ENCODE data around the gene PKD1. TPM values are rescaled to one million over a fixed set of nuclear protein-coding genes. Genes with fewer than 3 reads are reported as not detected.

The PKD1 gene
- 188 and 249 TPM in 2 replicates for total RNA-seq

DNA sequence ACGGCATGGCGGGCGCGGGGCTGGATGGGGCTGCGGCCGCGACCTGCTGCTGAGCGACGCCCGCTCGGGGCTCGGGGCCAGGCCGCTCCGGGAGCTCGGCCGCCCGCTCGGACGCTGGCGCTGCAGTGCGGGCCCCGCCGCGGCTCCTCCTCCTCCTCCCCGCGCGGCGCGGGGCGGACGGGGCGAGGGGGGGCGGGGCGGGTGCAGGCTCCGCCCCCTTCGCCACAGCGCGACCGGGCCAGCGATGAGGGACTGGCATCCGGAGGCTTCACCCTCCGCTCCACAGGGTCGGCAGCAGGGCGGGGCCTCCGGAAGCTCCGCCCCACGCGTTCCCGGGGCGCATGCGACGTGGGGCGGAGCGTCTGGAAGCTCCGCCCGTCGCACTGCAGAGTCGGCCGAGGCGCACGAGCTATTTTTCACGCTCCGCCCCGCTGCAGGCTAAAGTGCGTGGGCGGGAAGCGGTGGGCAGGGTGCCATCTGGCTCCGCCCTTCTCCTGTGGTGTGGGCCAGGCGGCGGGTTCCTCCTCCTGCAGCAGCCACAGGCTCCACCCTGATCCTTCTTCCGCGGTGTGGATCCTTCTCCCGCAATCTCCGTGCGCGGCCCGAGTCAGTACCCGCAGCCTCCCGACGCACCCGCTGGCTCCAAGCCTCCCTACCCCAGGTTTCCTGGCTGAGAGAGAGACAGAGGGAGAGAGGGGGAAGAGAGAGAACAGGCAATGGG, at the start of gene PKD1:
PKD1 (minus strand) TSS at position 129 of the 721 bp plus-strand sequence. CDS start 209 bp downstream, outside the sequence.

DNA sequence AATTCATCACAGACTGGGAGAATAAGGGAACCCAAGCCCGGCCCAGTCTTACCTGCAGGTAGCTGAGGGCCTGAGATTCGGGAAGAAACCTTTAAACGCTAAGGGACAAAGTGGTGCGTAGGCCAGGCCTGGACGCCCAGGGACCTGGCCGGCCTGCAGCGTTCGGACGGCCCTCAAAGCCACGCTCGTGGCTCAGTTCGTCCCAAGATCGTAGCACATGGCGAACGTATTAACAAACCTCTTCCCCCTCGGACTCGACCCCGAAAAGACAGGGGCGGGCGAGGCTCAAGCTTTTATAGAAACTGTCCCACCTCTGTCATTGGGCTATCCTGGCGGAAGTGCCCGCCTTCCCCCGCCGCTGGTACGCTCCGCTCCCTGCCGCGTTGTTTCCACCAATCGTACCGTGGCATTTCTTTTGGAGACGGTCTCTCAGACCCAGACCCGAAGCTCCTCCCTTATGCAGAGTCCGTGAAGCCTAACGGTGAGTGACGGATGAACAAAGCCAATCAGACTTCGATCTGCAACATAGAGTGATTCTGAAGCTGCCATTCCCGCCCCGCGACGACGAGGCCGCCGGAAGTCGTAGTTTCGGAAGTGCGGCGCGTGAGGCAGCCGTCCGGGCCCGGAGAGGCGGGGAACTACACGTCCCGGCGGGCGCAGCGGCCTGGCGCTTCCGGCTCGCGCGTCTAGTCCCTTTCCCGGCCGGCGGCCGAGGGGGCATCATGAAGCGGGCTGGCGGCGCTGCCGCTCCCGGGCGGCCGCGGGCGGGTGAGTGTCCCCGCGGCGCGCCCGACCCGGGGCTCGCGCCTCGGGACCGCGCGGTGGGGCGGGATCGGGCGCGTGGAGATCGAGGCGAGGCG, 19.6 kb upstream of the PKD1 start, which contains the start of gene TRAF7:
TRAF7 (plus strand) TSS at position 692 of the 860 bp plus-strand sequence. CDS start 8,139 bp downstream, outside the sequence.

GRCh38 chr16:2147981-2148671, 12.4 kb upstream of the PKD1 start, which contains the start of gene RAB26:
Gene RAB26 (plus strand): TSS chr16:2148625. CDS start chr16:2148784, 159 bp downstream.

DNA sequence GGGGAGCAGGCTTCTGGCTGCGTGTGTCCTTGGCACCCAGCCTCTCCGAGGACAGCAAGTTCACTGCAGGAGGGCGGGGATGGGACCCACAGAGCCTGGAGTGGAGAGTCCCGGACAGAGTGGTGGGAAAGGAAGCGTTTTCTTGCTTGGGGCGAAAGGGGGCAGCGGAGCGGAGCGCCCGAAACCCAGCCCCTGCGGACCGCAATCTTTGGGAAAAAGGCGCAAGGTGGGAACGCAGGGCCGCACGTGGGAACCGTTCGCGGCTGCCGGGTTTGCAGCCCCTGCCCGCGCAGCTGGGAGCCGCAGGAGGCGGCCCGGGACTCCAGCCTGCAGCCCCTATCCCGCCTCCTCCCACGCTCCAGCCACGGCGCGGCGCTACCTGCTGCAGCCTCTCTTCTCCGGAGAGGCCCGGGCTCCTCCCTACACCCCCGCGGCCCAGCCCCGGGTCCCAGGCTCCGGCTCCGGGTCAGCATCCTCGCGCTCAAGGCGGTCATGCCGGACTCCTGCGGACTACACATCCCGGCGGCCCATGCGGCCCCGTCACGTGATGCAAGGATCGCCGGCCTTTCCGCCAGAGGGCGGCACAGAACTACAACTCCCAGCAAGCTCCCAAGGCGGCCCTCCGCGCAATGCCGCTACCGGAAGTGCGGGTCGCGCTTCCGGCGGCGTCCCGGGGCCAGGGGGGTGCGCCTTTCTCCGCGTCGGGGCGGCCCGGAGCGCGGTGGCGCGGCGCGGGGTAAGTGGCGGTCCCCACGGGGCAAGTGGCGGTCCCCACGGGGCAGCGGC, 88.2 kb downstream of the PKD1 start, which contains the start of the genes NTHL1 and TSC2:
NTHL1 (minus strand) TSS at position 505 of the 786 bp plus-strand sequence; CDS start at position 494, 11 bp downstream.
TSC2 (plus strand) TSS at position 656 of the 786 bp plus-strand sequence. CDS start 631 bp downstream, outside the sequence.

Other genes with a start within 250 kb of the PKD1 start
- gene HS3ST6, start 217.5 kb downstream of the PKD1 start, total RNA-seq, result not detected in 2 replicates
- 4.1 and 6.2 TPM in 2 replicates for gene MSRB1, start 192.7 kb downstream of the PKD1 start, total RNA-seq
- gene RPL3L, start 181.2 kb downstream of the PKD1 start, total RNA-seq, result not detected in 2 replicates
- gene NDUFB10, start 176.4 kb downstream of the PKD1 start, total RNA-seq, result 91.1 and 110 TPM in 2 replicates
- 1,386 and 1,428 TPM in 2 replicates for gene RPS2, start 171.1 kb downstream of the PKD1 start, total RNA-seq
- gene RNF151, start 169.0 kb downstream of the PKD1 start, total RNA-seq, result not detected in 2 replicates
- gene TBL3, start 163.8 kb downstream of the PKD1 start, total RNA-seq, result 26.4 and 59.3 TPM in 2 replicates
- gene NOXO1, start 154.4 kb downstream of the PKD1 start, total RNA-seq, result under 0.01 and 0.28 TPM in 2 replicates
- 11.1 and 14.3 TPM in 2 replicates for gene GFER, start 151.7 kb downstream of the PKD1 start, total RNA-seq
- 3.6 and 7.3 TPM in 2 replicates for gene SYNGR3, start 145.9 kb downstream of the PKD1 start, total RNA-seq
- gene ZNF598, start 126.1 kb downstream of the PKD1 start, total RNA-seq, result 13.1 and 29.6 TPM in 2 replicates
- gene NPW, start 116.1 kb downstream of the PKD1 start, total RNA-seq, result 0.30 and 0.65 TPM in 2 replicates
- gene NHERF2, start 109.0 kb downstream of the PKD1 start, total RNA-seq, result 19.0 and 24.5 TPM in 2 replicates
- gene NTHL1, start 88.1 kb downstream of the PKD1 start, total RNA-seq, result 15.3 and 25.2 TPM in 2 replicates
- 60.9 and 71.0 TPM in 2 replicates for gene TSC2, start 87.9 kb downstream of the PKD1 start, total RNA-seq
- 2.3 and 3.0 TPM in 2 replicates for gene RAB26, start 12.7 kb upstream of the PKD1 start, total RNA-seq
- 51.4 and 89.8 TPM in 2 replicates for gene TRAF7, start 19.9 kb upstream of the PKD1 start, total RNA-seq
- 0.30 and 0.92 TPM in 2 replicates for gene CASKIN1, start 60.7 kb upstream of the PKD1 start, total RNA-seq
- 19.6 and 25.8 TPM in 2 replicates for gene MLST8, start 69.6 kb upstream of the PKD1 start, total RNA-seq
- 2.1 and 9.6 TPM in 2 replicates for gene BRICD5, start 75.0 kb upstream of the PKD1 start, total RNA-seq
- 12.8 and 16.4 TPM in 2 replicates for gene PGP, start 78.9 kb upstream of the PKD1 start, total RNA-seq
- 26.1 and 29.5 TPM in 2 replicates for gene E4F1, start 87.7 kb upstream of the PKD1 start, total RNA-seq
- 1.2 and 1.3 TPM in 2 replicates for gene DNASE1L2, start 100.5 kb upstream of the PKD1 start, total RNA-seq
- gene ECI1, start 115.7 kb upstream of the PKD1 start, total RNA-seq, result 22.4 and 38.0 TPM in 2 replicates
- gene RNPS1, start 132.2 kb upstream of the PKD1 start, total RNA-seq, result 44.5 and 91.3 TPM in 2 replicates
- gene ABCA3, start 204.8 kb upstream of the PKD1 start, total RNA-seq, result 1.5 and 5.3 TPM in 2 replicates

Measured in smooth muscle cell of the umbilical artery (primary cell).